Upper lobe of left lung (tissue), 6 donors: ENCODE data around the gene HARBI1. TPM values are rescaled to one million over a fixed set of nuclear protein-coding genes. Genes with fewer than 3 reads are reported as not detected.

ENCODE experiments used
- ATAC-seq, 2 donors: fragments of 200-7000 bp; cut with Tn5 transposase; one replicate each; pipeline ENCODE4 v1.9.1; 2022; ENCODE audit warnings: mild to moderate bottlenecking in 2 of 2, moderate library complexity in 2 of 2; ENCODE audit not compliant: low FRiP score in 2 of 2
- DNase-seq, 2 donors: peaks; one replicate each; pipeline ENCODE4 v3.0.0-alpha.2; 2019 to 2020
- H3K27ac ChIP-seq, 4 donors: fragments of 200-600 bp; sonication (generic); one replicate each; pipeline ENCODE4 v1.5.1; 2016 to 2019
- H3K27me3 ChIP-seq, 4 donors: fragments of 200-600 bp; sonication (generic); one replicate each; pipeline ENCODE4 v1.5.1; 2017 to 2019
- H3K36me3 ChIP-seq, 4 donors: fragments of 200-600 bp; sonication (generic); one replicate each; pipeline ENCODE4 v1.5.1; 2016 to 2019
- H3K4me1 ChIP-seq, 4 donors: fragments of 200-600 bp; sonication (generic); one replicate each; pipeline ENCODE4 v1.5.1; 2018 to 2019
- H3K4me3 ChIP-seq, 4 donors: fragments of 200-600 bp; sonication (generic); one replicate each; pipeline ENCODE4 v1.5.1; 2017 to 2019; ENCODE audit warnings: mild to moderate bottlenecking in 2 of 4, moderate library complexity in 1 of 4
- H3K9me3 ChIP-seq, 4 donors: fragments of 200-600 bp; sonication (generic); one replicate each; pipeline ENCODE4 v1.5.1; 2018 to 2019
- CTCF ChIP-seq, 6 experiments: fragments of 450-650 bp in 4 of 6; fragments of 200-600 bp in 2 of 6; sonication (generic) in 2 of 6; IDR thresholded peaks; one replicate each; pipeline ENCODE4 v1.5.1; 2016 to 2019; ENCODE audit warnings: antibody characterized with exemption in 6 of 6
- EP300 ChIP-seq, 4 donors: sonication (generic); formaldehyde crosslinking; IDR thresholded peaks; one replicate each; pipeline ENCODE4 v1.5.1; 2017; ENCODE audit warnings: antibody characterized with exemption in 4 of 4, control low read depth in 2 of 4
- POLR2A ChIP-seq, 4 donors: fragments of 450-650 bp; IDR thresholded peaks; one replicate each; pipeline ENCODE4 v1.5.1; 2016 to 2017; ENCODE audit warnings: antibody characterized with exemption in 4 of 4, mild to moderate bottlenecking in 2 of 4
- POLR2AphosphoS5 ChIP-seq, 2 donors: sonication (generic); formaldehyde crosslinking; IDR thresholded peaks; one replicate each; pipeline ENCODE4 v1.5.1; 2017; ENCODE audit warnings: antibody characterized with exemption in 2 of 2
- WGBS, 2 donors: methylation state at CpG; one replicate each; pipeline ENCODE4 v1.1.5; 2017 to 2018; 5-methylcytosine and 5-hydroxymethylcytosine counted together
- total RNA-seq, 6 donors: library from RNA; depleted of rRNA in 4 of 6; stranded (reverse); fragments of >200 nt in 4 of 6; gene quantifications; one replicate each; pipeline versions ENCODE4 v1.1.0 to v1.2.1, GENCODE V29; 2016 to 2021
- donor health status: DM: no; HTN: no; CAD: no; lungs with moderate emphysema.
- donor health status: DM: no; HTN: yes; CAD: no; lungs with severe emphysema.

The HARBI1 gene
- total RNA-seq, 6 donors from 2014 or later = 1.8 to 5.5 (median 3.3) TPM

- Histone ChIP-seq H3K4me3 (no peak overlapping the region), H3K9me3 (no peaks in the 10 kb centered on the region), H3K27ac (no peak overlapping the region), H3K4me1 (no peaks in the 10 kb centered on the region), H3K27me3 (no peaks in the 10 kb centered on the region), H3K36me3 (peaks cover 0 to 64% (median 32%) of the 10 kb centered on the region in 4 donors)
- ATAC-seq (no peak), DNase-seq (no peak)
- TF ChIP-seq POLR2AphosphoS5 (IDR thresholded peaks at IDR 0.05) (no peak), EP300 (IDR thresholded peaks at IDR 0.05) (no peak), CTCF (IDR thresholded peaks at IDR 0.05) (no peak), POLR2A (IDR thresholded peaks at IDR 0.05) (no peak)
- 92 to 94% methylated on average over 1 of the region's 1 CpG for WGBS, 2 donors
Measured at GRCh38 chr11:46630237-46630636, 13.2 kb upstream of the HARBI1 start.

GRCh38 chr11:46628961-46629360 is 11.9 kb upstream of the HARBI1 start:
- TF ChIP-seq EP300 (IDR thresholded peaks at IDR 0.05) (no peak), CTCF (IDR thresholded peaks at IDR 0.05) (no peak), POLR2AphosphoS5 (IDR thresholded peaks at IDR 0.05) (no peak), POLR2A (IDR thresholded peaks at IDR 0.05) (no peak)
- no peaks in the 10 kb centered on the region for H3K27me3 ChIP-seq
- H3K27ac ChIP-seq = no peak overlapping the region
- ATAC-seq = no peak
- WGBS, 2 donors = 91% methylated on average over 6 of the region's 6 CpGs
- H3K9me3 ChIP-seq = no peaks in the 10 kb centered on the region
- no peak overlapping the region for H3K4me3 ChIP-seq
- no peaks in the 10 kb centered on the region for H3K4me1 ChIP-seq
- H3K36me3 ChIP-seq = peaks cover 0 to 75% (median 35%) of the 10 kb centered on the region in 4 donors
- no peak for DNase-seq

- Histone ChIP-seq H3K4me3 (no peak overlapping the region), H3K9me3 (no peaks in the 10 kb centered on the region), H3K4me1 (peaks cover 0 to under 1% (median 0%) of the 10 kb centered on the region in 4 donors), H3K27ac (no peak overlapping the region), H3K36me3 (peaks cover 0 to 84% (median 43%) of the 10 kb centered on the region in 4 donors), H3K27me3 (no peaks in the 10 kb centered on the region)
- ATAC-seq = no peak
- DNase-seq = no peak
- TF ChIP-seq EP300 (IDR thresholded peaks at IDR 0.05) (no peak), POLR2A (IDR thresholded peaks at IDR 0.05) (no peak), POLR2AphosphoS5 (IDR thresholded peaks at IDR 0.05) (no peak), CTCF (IDR thresholded peaks at IDR 0.05) (no peak)
- WGBS, 2 donors = 90 to 92% methylated on average over 3 of the region's 3 CpGs
Measured at GRCh38 chr11:46625406-46625805, 8.4 kb upstream of the HARBI1 start.

- Histone ChIP-seq H3K27ac (no peak overlapping the region), H3K4me3 (peak overlapping the region in 2 of 4 donors; percentile 79 to 99)
- no peak for ATAC-seq
Measured at GRCh38 chr11:46618837-46619236, 1.8 kb upstream of the HARBI1 start.

More at GRCh38 chr11:46618837-46619236, 1.8 kb upstream of the HARBI1 start:
- Histone ChIP-seq H3K27me3 (no peaks in the 10 kb centered on the region), H3K9me3 (no peaks in the 10 kb centered on the region), H3K4me1 (peaks cover 20 to 36% (median 27%) of the 10 kb centered on the region in 4 donors), H3K36me3 (peaks cover 0 to 35% (median 15%) of the 10 kb centered on the region in 4 donors)
- WGBS, 2 donors = 70 to 71% methylated on average over 6 of the region's 6 CpGs
- TF ChIP-seq EP300 (IDR thresholded peaks at IDR 0.05) (no peak), POLR2AphosphoS5 (IDR thresholded peaks at IDR 0.05) (no peak), CTCF (IDR thresholded peaks at IDR 0.05) (no peak), POLR2A (IDR thresholded peaks at IDR 0.05) (no peak)
- DNase-seq = no peak
